Measurements from ENCODE around the gene PLPP7.
"Not testable (repeated sequence)": the region's sequence is repeated elsewhere in the genome, so short reads cannot be mapped to it uniquely, and the experiment has no call there.

Gene PLPP7

GRCh38 chr9:131289301-131290035 is at the start of gene PLPP7:
PLPP7 (plus strand) TSS chr9:131289723; CDS start chr9:131289998, 275 bp downstream.
- Histone ChIP-seq H3K4me3 (ENCODE audit: low read length) (peak within 1 kb of the TSS; percentile 8), H3K4me1 (ENCODE audit: control insufficient read depth, insufficient read depth, low read length) (no peaks in the 10 kb centered on the region)

GRCh38 chr9:131240047-131240921 is 49.2 kb upstream of the PLPP7 start:
- Histone ChIP-seq H3K4me1 (ENCODE audit: control insufficient read depth, insufficient read depth, low read length) (peaks cover 17% of the 10 kb centered on the region), H3K36me3 (ENCODE audit: control insufficient read depth, insufficient read depth, low read length) (no peaks in the 10 kb centered on the region), H3K9me3 (ENCODE audit: control insufficient read depth, low read length) (no peaks in the 10 kb centered on the region), H3K9ac (ENCODE audit: low read length) (no peak overlapping the region), H3K4me3 (ENCODE audit: low read length) (no peak overlapping the region), H3K27me3 (ENCODE audit: control insufficient read depth, insufficient read depth, low read length) (peaks cover 11% of the 10 kb centered on the region)

More at GRCh38 chr9:131289301-131290035, at the start of gene PLPP7:
- no peaks in the 10 kb centered on the region for H3K36me3 ChIP-seq (ENCODE audit: control insufficient read depth, insufficient read depth, low read length)
- no peaks in the 10 kb centered on the region for H3K9me3 ChIP-seq (ENCODE audit: control insufficient read depth, low read length)
- peak within 1 kb of the TSS; percentile 57 for H3K9ac ChIP-seq (ENCODE audit: low read length)
- no peaks in the 10 kb centered on the region for H3K27me3 ChIP-seq (ENCODE audit: control insufficient read depth, insufficient read depth, low read length)

DNA sequence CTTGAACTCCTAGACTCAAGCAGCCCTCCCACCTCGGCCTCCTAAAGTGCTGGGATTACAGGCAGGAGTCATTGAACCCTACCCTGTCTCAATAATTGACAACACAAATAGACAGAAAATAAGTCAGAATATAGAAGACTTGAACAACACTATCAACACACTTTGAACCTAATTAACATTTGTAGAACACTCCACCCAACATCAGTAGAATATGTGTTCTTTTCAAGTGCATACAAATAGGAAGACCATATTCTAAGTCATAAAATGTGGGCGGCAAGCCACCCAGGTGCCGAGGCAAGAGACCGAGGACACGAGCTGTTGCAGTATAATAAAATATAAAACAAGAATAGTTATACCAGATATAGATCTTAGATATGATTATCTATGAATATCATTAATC is 45.2 kb upstream of the PLPP7 start:
- H3K9ac ChIP-seq (ENCODE audit: low read length); H3K4me3 ChIP-seq (ENCODE audit: low read length); H3K9me3 ChIP-seq (ENCODE audit: control insufficient read depth, low read length); H3K27me3 ChIP-seq (ENCODE audit: control insufficient read depth, insufficient read depth, low read length); H3K4me1 ChIP-seq (ENCODE audit: control insufficient read depth, insufficient read depth, low read length); H3K36me3 ChIP-seq (ENCODE audit: control insufficient read depth, insufficient read depth, low read length): not testable (repeated sequence)

- H3K4me1 ChIP-seq (ENCODE audit: control insufficient read depth, insufficient read depth, low read length): no peaks in the 10 kb centered on the region
- H3K4me3 ChIP-seq (ENCODE audit: low read length): no peak overlapping the region
- H3K9me3 ChIP-seq (ENCODE audit: control insufficient read depth, low read length): no peaks in the 10 kb centered on the region
- H3K27me3 ChIP-seq (ENCODE audit: control insufficient read depth, insufficient read depth, low read length): no peaks in the 10 kb centered on the region
- no peaks in the 10 kb centered on the region for H3K36me3 ChIP-seq (ENCODE audit: control insufficient read depth, insufficient read depth, low read length)
- no peak overlapping the region for H3K9ac ChIP-seq (ENCODE audit: low read length)
Observed at GRCh38 chr9:131246618-131247017, 42.9 kb upstream of the PLPP7 start.

DNA sequence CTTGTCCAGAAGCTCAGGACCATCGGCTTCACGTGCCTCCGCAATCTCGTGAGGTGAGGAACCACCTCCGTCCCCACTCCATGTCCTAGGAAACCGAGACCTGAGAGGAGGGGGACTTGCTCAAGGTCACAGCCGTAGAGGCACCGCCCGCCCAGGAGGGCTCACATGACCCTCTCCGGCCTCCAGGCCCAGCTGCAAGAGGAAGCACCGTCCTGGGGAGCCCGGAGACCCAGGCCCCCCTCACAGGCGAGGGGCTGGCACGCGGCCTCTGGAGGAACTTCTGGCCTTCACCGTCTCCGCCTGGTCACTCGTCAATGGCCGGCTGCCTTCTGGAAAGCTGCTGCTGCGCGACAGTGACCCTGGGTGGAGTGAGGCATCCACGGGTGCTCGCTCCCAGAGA is 37.4 kb upstream of the PLPP7 start:
- H3K4me3 ChIP-seq (ENCODE audit: low read length): no peak overlapping the region
- H3K36me3 ChIP-seq (ENCODE audit: control insufficient read depth, insufficient read depth, low read length): no peaks in the 10 kb centered on the region
- H3K27me3 ChIP-seq (ENCODE audit: control insufficient read depth, insufficient read depth, low read length): no peaks in the 10 kb centered on the region
- H3K4me1 ChIP-seq (ENCODE audit: control insufficient read depth, insufficient read depth, low read length): peaks cover 4% of the 10 kb centered on the region
- H3K9me3 ChIP-seq (ENCODE audit: control insufficient read depth, low read length): no peaks in the 10 kb centered on the region
- no peak overlapping the region for H3K9ac ChIP-seq (ENCODE audit: low read length)

- Histone ChIP-seq H3K4me1 (ENCODE audit: control insufficient read depth, insufficient read depth, low read length) (peaks cover 4% of the 10 kb centered on the region), H3K4me3 (ENCODE audit: low read length) (no peak overlapping the region), H3K9ac (ENCODE audit: low read length) (no peak overlapping the region)
Observed at GRCh38 chr9:131253891-131254491, 35.5 kb upstream of the PLPP7 start.

GRCh38 chr9:131254626-131255025 is 34.9 kb upstream of the PLPP7 start:
- H3K9me3 ChIP-seq (ENCODE audit: control insufficient read depth, low read length): no peaks in the 10 kb centered on the region
- H3K4me3 ChIP-seq (ENCODE audit: low read length): no peak overlapping the region
- peaks cover 4% of the 10 kb centered on the region for H3K4me1 ChIP-seq (ENCODE audit: control insufficient read depth, insufficient read depth, low read length)
- H3K9ac ChIP-seq (ENCODE audit: low read length): no peak overlapping the region
- no peaks in the 10 kb centered on the region for H3K27me3 ChIP-seq (ENCODE audit: control insufficient read depth, insufficient read depth, low read length)
- H3K36me3 ChIP-seq (ENCODE audit: control insufficient read depth, insufficient read depth, low read length): no peaks in the 10 kb centered on the region

More at GRCh38 chr9:131253891-131254491, 35.5 kb upstream of the PLPP7 start:
- H3K36me3 ChIP-seq (ENCODE audit: control insufficient read depth, insufficient read depth, low read length): no peaks in the 10 kb centered on the region
- H3K27me3 ChIP-seq (ENCODE audit: control insufficient read depth, insufficient read depth, low read length): no peaks in the 10 kb centered on the region
- no peaks in the 10 kb centered on the region for H3K9me3 ChIP-seq (ENCODE audit: control insufficient read depth, low read length)

DNA sequence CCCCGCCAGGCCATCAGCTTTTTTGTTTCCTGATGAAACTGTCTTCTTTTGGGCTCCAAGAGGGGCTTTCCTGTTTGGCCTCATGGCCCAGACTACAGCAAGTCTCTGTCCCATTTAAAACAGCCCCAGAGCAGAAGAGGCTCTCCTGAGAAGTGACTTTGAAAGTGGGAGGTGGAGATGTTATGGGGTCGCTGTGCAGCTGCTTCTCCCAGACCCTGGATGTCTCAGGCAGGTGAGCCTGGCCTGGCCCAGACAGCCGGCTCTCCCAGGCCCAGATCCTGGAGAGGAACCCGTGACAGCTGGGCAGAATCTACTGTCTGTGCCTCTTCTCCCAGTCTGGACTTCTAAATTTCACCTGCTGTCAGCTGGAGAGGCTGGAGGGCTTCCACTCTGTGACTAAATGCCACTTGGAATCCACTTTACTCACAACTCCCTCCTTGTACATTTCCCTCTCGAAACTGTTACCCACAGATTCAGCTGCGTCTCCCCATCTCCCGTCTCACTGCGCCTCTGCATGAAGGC is 33.8 kb upstream of the PLPP7 start:
- H3K9ac ChIP-seq (ENCODE audit: low read length): no peak overlapping the region
- H3K4me3 ChIP-seq (ENCODE audit: low read length): no peak overlapping the region

DNA sequence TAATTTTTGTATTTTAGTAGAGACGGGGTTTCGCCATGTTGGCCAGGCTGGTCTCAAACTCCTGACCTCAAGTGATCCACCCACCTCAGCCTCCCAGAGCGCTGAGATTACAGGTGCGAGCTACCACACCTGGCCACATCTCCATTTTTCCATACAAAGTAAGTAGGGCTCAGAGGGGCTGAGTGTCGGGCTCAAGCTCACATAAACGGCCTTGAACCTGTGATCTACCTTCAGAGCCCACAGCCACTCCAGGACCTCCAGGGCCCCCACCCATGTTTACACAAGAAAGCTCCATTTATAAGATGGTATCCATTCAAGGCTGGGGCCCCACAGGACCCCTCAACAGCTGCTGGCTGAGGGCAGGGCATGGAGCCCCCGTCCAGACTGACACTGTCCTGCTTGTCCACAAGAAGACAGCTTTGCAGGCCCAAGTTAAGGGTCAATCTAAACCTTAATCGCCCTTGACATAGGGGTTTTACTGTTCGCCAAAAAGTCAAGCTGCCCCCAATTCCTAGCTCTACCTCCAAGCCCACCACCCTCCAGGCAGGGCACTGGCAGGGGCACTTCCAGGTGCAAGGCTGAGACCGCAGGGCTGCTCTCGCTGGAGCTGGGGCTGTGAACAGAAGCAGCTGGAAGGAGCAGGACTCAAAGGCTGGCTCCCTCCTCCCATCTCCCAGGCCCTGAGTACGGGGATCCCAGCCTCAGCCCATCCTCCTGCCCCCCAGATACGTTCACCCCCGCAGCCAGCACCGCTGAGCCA is 32.1 kb upstream of the PLPP7 start:
- no peak overlapping the region for H3K4me3 ChIP-seq (ENCODE audit: low read length)
- no peaks in the 10 kb centered on the region for H3K27me3 ChIP-seq (ENCODE audit: control insufficient read depth, insufficient read depth, low read length)
- no peaks in the 10 kb centered on the region for H3K36me3 ChIP-seq (ENCODE audit: control insufficient read depth, insufficient read depth, low read length)
- no peaks in the 10 kb centered on the region for H3K9me3 ChIP-seq (ENCODE audit: control insufficient read depth, low read length)
- no peak overlapping the region for H3K9ac ChIP-seq (ENCODE audit: low read length)
- peaks cover 4% of the 10 kb centered on the region for H3K4me1 ChIP-seq (ENCODE audit: control insufficient read depth, insufficient read depth, low read length)

More for the DNA sequence above, 33.8 kb upstream of the PLPP7 start:
- no peaks in the 10 kb centered on the region for H3K9me3 ChIP-seq (ENCODE audit: control insufficient read depth, low read length)
- H3K27me3 ChIP-seq (ENCODE audit: control insufficient read depth, insufficient read depth, low read length): no peaks in the 10 kb centered on the region
- H3K4me1 ChIP-seq (ENCODE audit: control insufficient read depth, insufficient read depth, low read length): peaks cover 4% of the 10 kb centered on the region
- H3K36me3 ChIP-seq (ENCODE audit: control insufficient read depth, insufficient read depth, low read length): no peaks in the 10 kb centered on the region

GRCh38 chr9:131258186-131258585 is 31.3 kb upstream of the PLPP7 start:
- Histone ChIP-seq H3K9me3 (ENCODE audit: control insufficient read depth, low read length) (no peaks in the 10 kb centered on the region), H3K9ac (ENCODE audit: low read length) (no peak overlapping the region), H3K27me3 (ENCODE audit: control insufficient read depth, insufficient read depth, low read length) (no peaks in the 10 kb centered on the region), H3K4me1 (ENCODE audit: control insufficient read depth, insufficient read depth, low read length) (peaks cover 4% of the 10 kb centered on the region), H3K36me3 (ENCODE audit: control insufficient read depth, insufficient read depth, low read length) (no peaks in the 10 kb centered on the region), H3K4me3 (ENCODE audit: low read length) (no peak overlapping the region)

GRCh38 chr9:131258698-131259431 is 30.7 kb upstream of the PLPP7 start:
- no peak overlapping the region for H3K9ac ChIP-seq (ENCODE audit: low read length)
- no peak overlapping the region for H3K4me3 ChIP-seq (ENCODE audit: low read length)
- H3K4me1 ChIP-seq (ENCODE audit: control insufficient read depth, insufficient read depth, low read length): peaks cover 4% of the 10 kb centered on the region
- H3K36me3 ChIP-seq (ENCODE audit: control insufficient read depth, insufficient read depth, low read length): no peaks in the 10 kb centered on the region
- H3K9me3 ChIP-seq (ENCODE audit: control insufficient read depth, low read length): no peaks in the 10 kb centered on the region
- no peaks in the 10 kb centered on the region for H3K27me3 ChIP-seq (ENCODE audit: control insufficient read depth, insufficient read depth, low read length)
